Inferior parietal cortex (tissue), 1 donor: Measurements from ENCODE around the gene F13A1.

Source experiments
- DNase-seq: peaks from one replicate; pipeline ENCODE4 v3.0.0-alpha.2; 2016; ENCODE audit errors: extremely low spot score

F13A1 gene

GRCh38 chr6:6195080-6195479 is 125.4 kb downstream of the F13A1 start:
- DNase-seq: no peak

- no peak for DNase-seq
These were observed 127.2 kb downstream of the F13A1 start for GRCh38 chr6:6193221-6193745.

GRCh38 chr6:6191909-6192308 is 128.6 kb downstream of the F13A1 start:
- no peak for DNase-seq

- no peak for DNase-seq
These were observed 129.0 kb downstream of the F13A1 start for GRCh38 chr6:6191476-6191875.

GRCh38 chr6:6180684-6181083 is 139.8 kb downstream of the F13A1 start:
- no peak for DNase-seq

- no peak for DNase-seq
These were observed 140.4 kb downstream of the F13A1 start for GRCh38 chr6:6179858-6180623.

- no peak for DNase-seq
These were observed 141.7 kb downstream of the F13A1 start for GRCh38 chr6:6178795-6179194.

- DNase-seq: no peak
These were observed 142.7 kb downstream of the F13A1 start for GRCh38 chr6:6177754-6178153.

- peak; percentile 59 for DNase-seq
These were observed 143.8 kb downstream of the F13A1 start for GRCh38 chr6:6176586-6177228.

GRCh38 chr6:6176127-6176526 is 144.3 kb downstream of the F13A1 start:
- no peak for DNase-seq

- DNase-seq: no peak
These were observed 151.3 kb downstream of the F13A1 start for GRCh38 chr6:6169141-6169540.

GRCh38 chr6:6166064-6166463 is 154.4 kb downstream of the F13A1 start:
- DNase-seq: no peak

GRCh38 chr6:6164367-6164766 is 156.1 kb downstream of the F13A1 start:
- no peak for DNase-seq

- no peak for DNase-seq
These were observed 166.1 kb downstream of the F13A1 start for GRCh38 chr6:6154335-6154734.

- no peak for DNase-seq
These were observed 168.4 kb downstream of the F13A1 start for GRCh38 chr6:6152060-6152459.

- no peak for DNase-seq
These were observed 172.2 kb downstream of the F13A1 start for GRCh38 chr6:6148192-6148815.

GRCh38 chr6:6131492-6132109 is 188.9 kb downstream of the F13A1 start:
- DNase-seq: peak; percentile 16

- peak; percentile 45 for DNase-seq
These were observed 195.0 kb downstream of the F13A1 start for GRCh38 chr6:6125495-6125894.

GRCh38 chr6:6123803-6124202 is 196.7 kb downstream of the F13A1 start:
- DNase-seq: no peak

- no peak for DNase-seq
These were observed 198.5 kb downstream of the F13A1 start for GRCh38 chr6:6121943-6122342.

GRCh38 chr6:6105472-6106036 is 214.9 kb downstream of the F13A1 start:
- no peak for DNase-seq
